Cerebellar cortex (tissue), 1 donor: ENCODE measurements around the gene MSANTD7.
"Not testable (repeated sequence)": the region's sequence is repeated elsewhere in the genome, so short reads cannot be mapped to it uniquely, and the experiment has no call there.

Experiments used
- DNase-seq: peaks from one replicate; pipeline ENCODE4 v3.0.0-alpha.2; 2015; ENCODE audit warnings: low spot score

The MSANTD7 gene

GRCh38 chr10:14837757-14838581 is at the start of gene MSANTD7, which contains the start of the genes CDNF and HSPA14:
Gene MSANTD7, plus strand, starts transcription at chr10:14838306. Its CDS starts 3,979 bp downstream, at chr10:14842285.
Gene CDNF, minus strand, starts transcription at chr10:14838037. Its CDS starts 91 bp downstream, at chr10:14837946.
Gene HSPA14, plus strand, starts transcription at chr10:14838306. Its CDS starts 97 bp downstream, at chr10:14838403.
- peak; percentile 99 for DNase-seq

- DNase-seq: no peak
These were observed 39.5 kb upstream of the MSANTD7 start for GRCh38 chr10:14798636-14799035.

GRCh38 chr10:14800397-14800796 is 37.7 kb upstream of the MSANTD7 start:
- DNase-seq: no peak

- DNase-seq: no peak
These were observed 36.4 kb upstream of the MSANTD7 start for GRCh38 chr10:14801723-14802122.

GRCh38 chr10:14803827-14804226 is 34.3 kb upstream of the MSANTD7 start:
- no peak for DNase-seq

GRCh38 chr10:14806318-14806717 is 31.8 kb upstream of the MSANTD7 start:
- DNase-seq: no peak

- no peak for DNase-seq
These were observed 26.8 kb upstream of the MSANTD7 start for GRCh38 chr10:14810969-14811953.

GRCh38 chr10:14812271-14812670 is 25.8 kb upstream of the MSANTD7 start:
- no peak for DNase-seq

- no peak for DNase-seq
These were observed 22.4 kb upstream of the MSANTD7 start for GRCh38 chr10:14815681-14816080.

GRCh38 chr10:14816717-14817116 is 21.4 kb upstream of the MSANTD7 start:
- DNase-seq: not testable (repeated sequence)

- no peak for DNase-seq
These were observed 17.9 kb upstream of the MSANTD7 start for GRCh38 chr10:14820010-14820774.

- DNase-seq: no peak
These were observed 17.3 kb upstream of the MSANTD7 start for GRCh38 chr10:14820775-14821154.

GRCh38 chr10:14821635-14822375 is 16.3 kb upstream of the MSANTD7 start:
- DNase-seq: peak; percentile 64

- DNase-seq: peak; percentile 78
These were observed 15.0 kb upstream of the MSANTD7 start for GRCh38 chr10:14822879-14823755.

- DNase-seq: no peak
These were observed 14.1 kb upstream of the MSANTD7 start for GRCh38 chr10:14823966-14824365.

- no peak for DNase-seq
These were observed 11.9 kb upstream of the MSANTD7 start for GRCh38 chr10:14826076-14826829.

- DNase-seq: no peak
These were observed 5.0 kb upstream of the MSANTD7 start for GRCh38 chr10:14833106-14833505.

GRCh38 chr10:14836208-14836607 is 1.9 kb upstream of the MSANTD7 start:
- DNase-seq: no peak
